HepG2 (cell line): ENCODE measurements around the gene BBS12. TPM values are rescaled to one million over a fixed set of nuclear protein-coding genes. Genes with fewer than 3 reads are reported as not detected.

Experiments used
- AKAP8 ChIP-seq: sonication (generic); formaldehyde crosslinking; IDR thresholded peaks from 2 replicates; pipeline ENCODE4 v1.5.1; 2020; ENCODE audit warnings: mild to moderate bottlenecking, missing genetic modification reagents
- MTF2 ChIP-seq: sonication (generic); formaldehyde crosslinking; IDR thresholded peaks from 2 replicates; pipeline ENCODE4 v1.5.0; 2020; ENCODE audit warnings: missing genetic modification reagents, borderline replicate concordance
- NFE2L2 ChIP-seq: fragments of 150-350 bp; IDR thresholded peaks from 2 replicates; pipeline ENCODE4 v1.6.1; 2014; ENCODE audit warnings: low read length
- TBX3 ChIP-seq: fragments of 450-650 bp; IDR thresholded peaks from 2 replicates; pipeline ENCODE4 v1.6.1; 2017; ENCODE audit warnings: antibody characterized with exemption, mild to moderate bottlenecking, inconsistent platforms, borderline replicate concordance
- WIZ ChIP-seq: sonication (generic); formaldehyde crosslinking; IDR thresholded peaks from 2 replicates; pipeline ENCODE4 v1.5.1; 2020; ENCODE audit warnings: mild to moderate bottlenecking, missing genetic modification reagents
- ZNF260 ChIP-seq: sonication (generic); formaldehyde crosslinking; IDR thresholded peaks from 2 replicates; pipeline ENCODE4 v1.4.0; 2020; ENCODE audit warnings: missing genetic modification reagents, low read depth, mild to moderate bottlenecking, borderline replicate concordance
- ZNF383 ChIP-seq: sonication (generic); formaldehyde crosslinking; IDR thresholded peaks from 2 replicates; pipeline ENCODE4 v1.4.0; 2020; ENCODE audit warnings: missing genetic modification reagents, mild to moderate bottlenecking, borderline replicate concordance
- ZNF562 ChIP-seq: sonication (generic); formaldehyde crosslinking; IDR thresholded peaks from 2 replicates; pipeline ENCODE4 v1.8.0; 2022; ENCODE audit warnings: missing genetic modification reagents, borderline replicate concordance
- ZNF616 ChIP-seq: sonication (generic); formaldehyde crosslinking; IDR thresholded peaks from 2 replicates; pipeline ENCODE4 v1.5.0; 2020; ENCODE audit warnings: low read depth, mild to moderate bottlenecking, missing genetic modification reagents
- polyA plus RNA-seq, 8 experiments: library from polyadenylated mRNA; depleted of rRNA in 3 of 8; stranded (reverse) in 7 of 8; unstranded in 1 of 8; fragments of >200 nt; fragmentation: Illumina TruSeq in 4 of 8; extraction: Trizol in 4 of 8; gene quantifications; 2 replicates each; pipeline versions ENCODE4 v1.2.1 to v1.2.3, GENCODE V29; 2011 to 2016; ENCODE audit warnings: low read depth in 4 of 8, missing spikeins in 1 of 8, mixed read lengths in 1 of 8; ENCODE audit not compliant: insufficient read depth in 1 of 8
- total RNA-seq, 5 experiments: library from RNA; depleted of rRNA; stranded (reverse); fragments of >200 nt; fragmentation: Illumina TruSeq; extraction: Trizol; gene quantifications; 2 replicates each; pipeline ENCODE4 v1.2.3, GENCODE V29; 2016; ENCODE audit warnings: low read depth in 1 of 5
- TF ChIP-seq, protein P1 (sequence below), 2 experiments: fragments of 450-650 bp in 1 of 2; sonication (generic) in 1 of 2; formaldehyde crosslinking in 1 of 2; IDR thresholded peaks; 2 replicates each; pipeline versions ENCODE4 v1.6.1 to v1.8.0; 2016 to 2022; ENCODE audit warnings: antibody characterized with exemption in 1 of 2, mild to moderate bottlenecking in 1 of 2, missing genetic modification reagents in 1 of 2
- TF ChIP-seq, protein P2 (sequence below): sonication (generic); formaldehyde crosslinking; IDR thresholded peaks from 2 replicates; pipeline ENCODE4 v1.5.0; 2020; ENCODE audit warnings: missing genetic modification reagents
- TF ChIP-seq, protein P3 (sequence below): sonication (generic); formaldehyde crosslinking; IDR thresholded peaks from 2 replicates; pipeline ENCODE4 v1.4.0; 2020; ENCODE audit warnings: missing genetic modification reagents; ENCODE audit errors: not compliant biosample characterization
- TF ChIP-seq, protein P4 (sequence below): IDR thresholded peaks from 2 replicates; pipeline ENCODE4 v1.6.1; 2018; ENCODE audit warnings: missing genetic modification reagents

The BBS12 gene
- total and polyA plus RNA-seq, 2 of the 13 experiments (the other 11 are each of a cell fraction or from before 2014, with no cell fraction given): 0.32 to 1.7 TPM

DNA sequence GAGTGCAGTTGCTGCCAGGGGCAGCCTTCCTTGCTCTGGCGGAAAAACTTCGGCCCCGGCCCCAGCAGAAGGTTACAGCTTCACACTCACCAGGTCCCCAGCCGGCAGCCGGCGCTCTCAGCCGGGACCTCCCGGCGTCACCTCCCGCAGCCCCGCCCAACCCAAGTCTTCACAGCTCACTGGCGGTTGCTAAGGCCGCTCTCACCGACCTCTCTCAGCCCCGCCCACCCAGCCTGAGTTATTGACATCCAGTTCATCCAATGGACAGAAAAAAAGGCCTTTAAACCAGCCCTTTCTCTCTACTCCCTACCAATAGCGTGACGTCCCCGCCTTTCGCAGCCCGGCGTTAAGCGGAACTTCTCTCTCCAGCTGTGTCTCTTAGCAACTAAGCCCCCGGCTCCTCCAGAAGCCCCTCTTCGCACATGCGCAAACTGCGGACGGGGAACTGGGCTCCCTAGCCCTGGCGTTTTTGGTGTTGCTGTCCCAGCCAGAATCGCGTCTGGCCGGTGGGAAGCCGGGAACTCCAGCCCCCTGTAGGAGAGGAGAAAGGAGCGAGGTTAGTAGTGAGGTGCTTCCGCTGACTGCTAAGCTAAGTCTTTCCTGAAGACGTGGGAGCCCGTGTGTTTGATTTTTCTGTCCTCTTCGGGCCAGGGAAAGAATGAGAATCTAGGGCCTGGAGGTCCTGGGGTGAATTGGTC lies at the start of gene BBS12 (continued):
- TF ChIP-seq, protein P1, sequence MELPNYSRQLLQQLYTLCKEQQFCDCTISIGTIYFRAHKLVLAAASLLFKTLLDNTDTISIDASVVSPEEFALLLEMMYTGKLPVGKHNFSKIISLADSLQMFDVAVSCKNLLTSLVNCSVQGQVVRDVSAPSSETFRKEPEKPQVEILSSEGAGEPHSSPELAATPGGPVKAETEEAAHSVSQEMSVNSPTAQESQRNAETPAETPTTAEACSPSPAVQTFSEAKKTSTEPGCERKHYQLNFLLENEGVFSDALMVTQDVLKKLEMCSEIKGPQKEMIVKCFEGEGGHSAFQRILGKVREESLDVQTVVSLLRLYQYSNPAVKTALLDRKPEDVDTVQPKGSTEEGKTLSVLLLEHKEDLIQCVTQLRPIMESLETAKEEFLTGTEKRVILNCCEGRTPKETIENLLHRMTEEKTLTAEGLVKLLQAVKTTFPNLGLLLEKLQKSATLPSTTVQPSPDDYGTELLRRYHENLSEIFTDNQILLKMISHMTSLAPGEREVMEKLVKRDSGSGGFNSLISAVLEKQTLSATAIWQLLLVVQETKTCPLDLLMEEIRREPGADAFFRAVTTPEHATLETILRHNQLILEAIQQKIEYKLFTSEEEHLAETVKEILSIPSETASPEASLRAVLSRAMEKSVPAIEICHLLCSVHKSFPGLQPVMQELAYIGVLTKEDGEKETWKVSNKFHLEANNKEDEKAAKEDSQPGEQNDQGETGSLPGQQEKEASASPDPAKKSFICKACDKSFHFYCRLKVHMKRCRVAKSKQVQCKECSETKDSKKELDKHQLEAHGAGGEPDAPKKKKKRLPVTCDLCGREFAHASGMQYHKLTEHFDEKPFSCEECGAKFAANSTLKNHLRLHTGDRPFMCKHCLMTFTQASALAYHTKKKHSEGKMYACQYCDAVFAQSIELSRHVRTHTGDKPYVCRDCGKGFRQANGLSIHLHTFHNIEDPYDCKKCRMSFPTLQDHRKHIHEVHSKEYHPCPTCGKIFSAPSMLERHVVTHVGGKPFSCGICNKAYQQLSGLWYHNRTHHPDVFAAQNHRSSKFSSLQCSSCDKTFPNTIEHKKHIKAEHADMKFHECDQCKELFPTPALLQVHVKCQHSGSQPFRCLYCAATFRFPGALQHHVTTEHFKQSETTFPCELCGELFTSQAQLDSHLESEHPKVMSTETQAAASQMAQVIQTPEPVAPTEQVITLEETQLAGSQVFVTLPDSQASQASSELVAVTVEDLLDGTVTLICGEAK (IDR thresholded peaks at IDR 0.05): no peak
- TF ChIP-seq, protein P1 (CRISPR knock-in tag; IDR thresholded peaks at IDR 0.05): no peak
- no peak for TF ChIP-seq TBX3
- TF ChIP-seq ZNF260 (CRISPR knock-in tag): no peak
- TF ChIP-seq ZNF383 (CRISPR knock-in tag): no peak
- TF ChIP-seq, protein P2, sequence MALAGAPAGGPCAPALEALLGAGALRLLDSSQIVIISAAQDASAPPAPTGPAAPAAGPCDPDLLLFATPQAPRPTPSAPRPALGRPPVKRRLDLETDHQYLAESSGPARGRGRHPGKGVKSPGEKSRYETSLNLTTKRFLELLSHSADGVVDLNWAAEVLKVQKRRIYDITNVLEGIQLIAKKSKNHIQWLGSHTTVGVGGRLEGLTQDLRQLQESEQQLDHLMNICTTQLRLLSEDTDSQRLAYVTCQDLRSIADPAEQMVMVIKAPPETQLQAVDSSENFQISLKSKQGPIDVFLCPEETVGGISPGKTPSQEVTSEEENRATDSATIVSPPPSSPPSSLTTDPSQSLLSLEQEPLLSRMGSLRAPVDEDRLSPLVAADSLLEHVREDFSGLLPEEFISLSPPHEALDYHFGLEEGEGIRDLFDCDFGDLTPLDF: no peak
- no peak for TF ChIP-seq ZNF616 (CRISPR knock-in tag)
- no peak for TF ChIP-seq ZNF562 (CRISPR knock-in tag)
- no peak for TF ChIP-seq WIZ
- no peak for TF ChIP-seq MTF2
- TF ChIP-seq, protein P3, sequence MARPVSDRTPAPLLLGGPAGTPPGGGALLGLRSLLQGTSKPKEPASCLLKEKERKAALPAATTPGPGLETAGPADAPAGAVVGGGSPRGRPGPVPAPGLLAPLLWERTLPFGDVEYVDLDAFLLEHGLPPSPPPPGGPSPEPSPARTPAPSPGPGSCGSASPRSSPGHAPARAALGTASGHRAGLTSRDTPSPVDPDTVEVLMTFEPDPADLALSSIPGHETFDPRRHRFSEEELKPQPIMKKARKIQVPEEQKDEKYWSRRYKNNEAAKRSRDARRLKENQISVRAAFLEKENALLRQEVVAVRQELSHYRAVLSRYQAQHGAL: no peak
- no peak for TF ChIP-seq AKAP8 (CRISPR knock-in tag)
- TF ChIP-seq, protein P4, sequence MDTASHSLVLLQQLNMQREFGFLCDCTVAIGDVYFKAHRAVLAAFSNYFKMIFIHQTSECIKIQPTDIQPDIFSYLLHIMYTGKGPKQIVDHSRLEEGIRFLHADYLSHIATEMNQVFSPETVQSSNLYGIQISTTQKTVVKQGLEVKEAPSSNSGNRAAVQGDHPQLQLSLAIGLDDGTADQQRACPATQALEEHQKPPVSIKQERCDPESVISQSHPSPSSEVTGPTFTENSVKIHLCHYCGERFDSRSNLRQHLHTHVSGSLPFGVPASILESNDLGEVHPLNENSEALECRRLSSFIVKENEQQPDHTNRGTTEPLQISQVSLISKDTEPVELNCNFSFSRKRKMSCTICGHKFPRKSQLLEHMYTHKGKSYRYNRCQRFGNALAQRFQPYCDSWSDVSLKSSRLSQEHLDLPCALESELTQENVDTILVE (CRISPR knock-in tag): no peak
- no peak for TF ChIP-seq NFE2L2
